GM21526 (cell line): Measurements from ENCODE around the gene MIAT.
"Not testable (repeated sequence)": the region's sequence is repeated elsewhere in the genome, so short reads cannot be mapped to it uniquely, and the experiment has no call there.

ENCODE experiments used
- ATAC-seq: cut with Tn5 transposase; IDR thresholded peaks from one replicate; pipeline ENCODE4 v1.9.1; 2021; ENCODE audit warnings: moderate library complexity; ENCODE audit not compliant: unreplicated experiment, low FRiP score

MIAT gene

GRCh38 chr22:26690654-26691376 is 33.4 kb downstream of the MIAT start:
- no peak for ATAC-seq

DNA sequence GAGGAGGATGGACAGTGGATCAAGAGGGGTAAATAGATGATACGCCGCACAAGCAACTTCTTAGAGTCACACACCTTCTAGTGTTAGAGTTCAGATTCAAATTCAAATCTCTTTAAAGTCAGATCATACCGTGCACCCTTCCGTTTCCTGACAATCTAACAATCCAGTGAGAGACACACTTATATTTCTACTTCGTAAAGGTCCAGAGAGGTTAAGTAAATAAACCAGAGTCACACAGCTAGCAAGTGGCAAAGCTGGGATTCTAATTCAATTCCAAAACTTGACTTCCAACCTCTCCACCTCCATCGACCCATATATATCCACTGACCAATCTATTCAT is 34.0 kb downstream of the MIAT start:
- ATAC-seq: no peak

DNA sequence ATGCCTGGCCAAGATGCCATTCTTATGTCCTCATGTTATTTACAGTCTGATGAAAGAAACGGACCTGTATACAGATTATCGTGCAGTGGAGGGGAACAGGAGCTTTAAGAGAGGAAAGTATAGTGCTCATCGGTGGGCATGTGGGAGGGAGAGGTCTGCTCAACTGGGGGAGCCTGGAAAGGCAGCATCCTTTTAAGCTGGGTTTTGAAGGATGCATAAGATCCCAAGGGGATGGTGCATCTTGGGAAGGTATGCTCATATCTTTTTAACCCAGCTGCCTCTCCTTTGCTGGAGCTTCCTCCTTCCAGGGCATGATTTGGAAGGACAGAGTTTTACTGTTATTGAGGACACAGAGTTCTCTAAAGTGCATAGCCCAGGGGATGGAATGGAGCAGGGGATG is 34.8 kb downstream of the MIAT start:
- ATAC-seq: no peak

DNA sequence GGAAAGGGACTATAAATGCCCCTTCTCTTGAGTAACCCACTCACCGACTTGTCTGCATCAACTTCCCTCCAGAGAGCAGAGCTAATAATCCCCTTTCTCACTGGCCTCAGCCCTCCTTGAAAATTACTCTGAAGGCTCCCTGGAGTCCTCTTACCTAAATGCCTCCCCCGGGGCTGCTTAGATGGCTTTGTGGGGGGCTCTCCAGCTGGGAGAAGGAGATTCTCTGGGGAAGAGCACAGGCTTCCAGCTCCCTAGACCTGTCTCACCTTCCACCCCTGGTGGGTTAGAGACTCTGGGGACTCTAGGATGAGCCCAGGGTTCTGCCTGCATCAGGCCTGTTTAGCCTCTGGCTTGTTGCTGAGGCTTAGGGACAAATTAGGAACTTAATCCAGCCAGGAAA is 39.8 kb downstream of the MIAT start:
- ATAC-seq: no peak

- ATAC-seq: no peak
Observed at GRCh38 chr22:26700462-26700861, 43.1 kb downstream of the MIAT start.

DNA sequence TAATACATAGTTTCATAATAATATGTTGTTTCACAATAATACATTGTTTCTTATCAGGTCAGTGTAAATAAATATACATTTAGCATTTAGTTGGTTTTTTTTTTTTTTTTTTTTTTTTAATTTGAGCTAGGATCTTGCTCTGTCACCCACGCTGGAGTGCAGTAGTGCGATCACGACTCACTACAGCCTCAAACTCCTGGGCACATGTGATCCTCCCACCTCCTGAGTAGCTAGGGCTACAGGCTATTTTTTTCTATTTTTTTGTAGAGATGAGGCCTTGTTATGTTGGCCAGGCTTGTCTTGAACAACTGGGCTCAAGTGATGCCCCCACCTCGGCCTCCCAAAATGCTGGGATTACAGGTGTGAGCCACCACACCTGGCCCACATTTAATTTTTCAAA is 43.5 kb downstream of the MIAT start:
- no peak for ATAC-seq

GRCh38 chr22:26701323-26701722 is 43.9 kb downstream of the MIAT start:
- no peak for ATAC-seq

GRCh38 chr22:26702906-26703830 is 45.8 kb downstream of the MIAT start:
- no peak for ATAC-seq

DNA sequence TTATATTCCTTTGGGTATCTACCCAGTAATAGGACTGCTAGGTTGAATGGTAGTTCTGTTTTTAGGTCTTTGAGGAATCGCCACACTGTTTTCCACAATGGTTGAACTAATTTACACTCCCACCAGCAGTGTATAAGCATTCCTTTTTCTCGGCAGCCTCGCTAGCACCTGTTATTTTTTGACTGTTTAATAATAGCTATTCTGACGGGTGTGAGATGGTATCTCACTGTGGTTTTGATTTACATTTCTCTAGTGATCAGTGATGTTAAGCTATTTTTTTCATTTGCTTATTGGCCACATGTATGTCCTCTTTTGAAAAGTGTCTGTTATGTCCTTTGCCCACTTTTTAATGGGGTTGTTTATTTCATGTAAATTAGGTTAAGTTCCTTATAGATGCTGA is 48.0 kb downstream of the MIAT start:
- ATAC-seq: not testable (repeated sequence)

- ATAC-seq: no peak
Observed at GRCh38 chr22:26707090-26707489, 49.7 kb downstream of the MIAT start.

DNA sequence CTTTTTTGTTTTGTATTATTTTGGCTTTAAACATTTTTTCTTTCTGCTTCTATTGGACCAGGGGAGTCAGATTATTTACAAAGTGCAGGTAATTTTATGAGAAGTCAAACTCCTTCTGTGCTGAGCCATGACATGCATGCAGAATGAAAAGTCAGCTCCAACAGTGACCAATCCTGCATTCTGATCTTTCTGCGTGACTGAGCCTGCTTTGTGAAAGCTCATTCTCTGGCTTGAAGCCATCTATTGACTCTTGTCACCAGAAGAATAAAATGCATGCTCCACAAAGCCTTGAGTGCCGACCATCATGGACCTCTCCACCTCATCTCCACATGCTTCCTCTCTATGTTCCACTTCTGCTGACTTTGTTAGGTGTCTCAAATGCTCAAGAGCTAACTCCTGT is 50.2 kb downstream of the MIAT start:
- no peak for ATAC-seq

DNA sequence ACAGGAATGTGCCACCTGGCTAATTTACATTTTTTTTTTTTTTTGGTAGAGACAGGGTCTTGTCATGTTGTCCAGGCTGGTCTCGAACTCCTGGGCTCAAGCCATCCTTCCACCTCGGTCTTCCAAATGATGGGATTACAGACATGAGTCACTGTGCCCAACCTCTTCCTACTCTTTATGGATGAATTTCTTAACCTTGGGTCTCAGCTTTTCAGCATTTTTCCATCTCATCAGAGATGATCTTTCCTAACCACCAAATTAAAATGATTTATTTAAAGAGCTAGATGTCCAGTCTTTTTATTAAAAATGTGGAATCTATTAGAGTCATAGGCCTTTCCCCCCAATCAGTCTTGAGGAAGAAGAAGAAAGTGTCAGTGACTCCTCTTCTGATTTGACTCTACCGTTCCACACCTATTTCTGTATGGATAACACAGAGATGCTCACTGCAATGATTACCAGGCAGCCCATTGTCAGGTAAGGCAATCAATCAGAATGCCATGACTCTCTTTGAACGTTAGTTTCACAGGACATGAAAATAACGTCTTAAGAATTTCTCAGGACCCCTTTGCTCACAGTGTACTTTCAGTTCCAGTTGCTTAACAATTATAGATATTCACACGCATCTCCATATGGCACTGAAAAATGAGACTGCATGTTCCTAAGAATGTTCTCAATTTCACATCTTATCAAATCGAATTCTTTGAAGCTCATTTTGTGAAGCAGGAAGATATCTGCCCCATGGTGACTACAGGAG is 51.0 kb downstream of the MIAT start:
- ATAC-seq: no peak

DNA sequence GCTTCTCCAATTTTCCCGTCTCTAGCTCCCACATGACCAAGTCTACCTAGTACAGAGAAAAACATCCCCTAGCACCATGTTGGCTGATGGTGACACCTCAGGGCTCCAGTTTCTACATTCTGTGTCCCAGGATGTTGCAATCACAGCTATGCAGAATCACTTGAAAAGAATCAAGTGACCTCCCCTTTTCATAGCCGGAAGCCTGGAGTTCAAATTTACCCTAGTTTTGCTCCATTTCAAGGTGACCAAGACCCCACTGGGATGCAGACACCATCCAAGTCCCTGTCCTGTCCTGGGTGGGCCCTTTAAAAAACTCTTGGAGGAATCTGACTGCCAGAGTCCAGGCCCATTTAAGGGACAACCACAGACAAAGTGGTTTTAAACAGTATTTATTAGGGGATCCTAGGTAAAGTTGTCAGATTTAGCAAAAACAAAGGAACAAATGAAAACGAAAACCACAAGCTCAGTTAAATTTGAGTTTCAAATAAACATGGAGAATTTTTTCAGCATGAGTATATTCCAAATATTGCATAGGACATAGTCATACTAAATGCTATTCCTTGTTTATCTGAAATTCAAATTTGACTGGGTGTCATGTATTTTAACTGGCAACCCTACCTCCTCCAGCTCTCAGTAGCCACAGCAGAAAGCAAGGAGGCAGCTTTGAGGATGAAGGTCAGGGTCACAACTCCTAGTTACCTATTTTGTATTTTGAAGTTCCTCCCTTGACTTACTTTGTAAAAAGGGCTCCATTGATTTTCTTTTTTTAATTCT is 52.4 kb downstream of the MIAT start:
- ATAC-seq: no peak

- ATAC-seq: no peak
Observed at GRCh38 chr22:26711205-26711963, 54.0 kb downstream of the MIAT start.

- no peak for ATAC-seq
Observed at GRCh38 chr22:26712158-26712557, 54.8 kb downstream of the MIAT start.

- no peak for ATAC-seq
Observed at GRCh38 chr22:26713823-26714449, 56.5 kb downstream of the MIAT start.

- no peak for ATAC-seq
Observed at GRCh38 chr22:26714971-26715370, 57.6 kb downstream of the MIAT start.

DNA sequence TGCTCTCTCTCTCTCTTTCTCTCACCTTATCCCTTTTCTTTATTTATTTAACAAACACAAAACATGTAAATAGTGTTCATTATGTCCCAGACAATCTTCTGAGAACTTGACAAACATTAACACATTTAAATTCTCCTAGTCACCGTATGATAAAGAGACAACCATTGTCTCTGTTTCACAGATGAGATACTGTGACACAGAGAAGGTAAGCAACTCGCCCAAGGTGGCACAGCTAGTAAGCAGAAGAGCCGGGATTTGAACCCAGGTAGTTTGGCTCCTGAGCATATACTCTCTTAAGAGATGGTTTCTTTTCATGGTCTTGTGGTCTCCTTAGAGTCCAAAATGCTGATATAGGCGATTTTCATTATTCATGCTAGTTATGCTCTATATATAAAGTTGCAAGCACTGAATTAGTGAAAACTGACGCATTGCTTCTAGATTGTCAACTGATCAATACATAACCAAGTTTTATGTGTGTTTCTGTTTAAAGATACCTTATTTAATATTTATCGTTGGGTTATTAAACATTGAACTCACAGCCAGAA is 58.1 kb downstream of the MIAT start:
- ATAC-seq: no peak

DNA sequence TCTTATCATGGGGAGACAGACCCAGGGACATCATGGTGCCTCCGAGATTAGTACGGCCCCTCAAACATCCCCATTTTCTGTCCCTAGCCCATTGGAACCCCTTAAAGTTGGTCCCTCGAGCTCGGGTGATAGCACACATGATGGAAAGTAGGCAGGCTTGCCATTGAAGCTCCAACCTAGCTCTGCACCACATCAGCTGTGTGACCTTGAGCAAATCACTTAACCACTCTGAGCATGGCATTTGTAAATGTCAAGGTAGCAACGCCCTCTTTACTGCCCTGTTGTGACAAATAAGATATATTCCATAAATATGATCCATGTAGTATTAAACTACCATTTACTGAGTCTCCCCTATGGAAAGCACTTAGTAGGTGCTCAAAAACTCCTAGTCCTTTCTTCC is 61.1 kb downstream of the MIAT start:
- no peak for ATAC-seq
